Keratinocyte (primary cell): ENCODE data around the gene EPHA2. TPM values are rescaled to one million over a fixed set of nuclear protein-coding genes. Genes with fewer than 3 reads are reported as not detected.

Experiments used
- DNase-seq: peaks from one replicate; pipeline ENCODE4 v3.0.0-alpha.2; 2011; ENCODE audit warnings: low read depth, missing footprints, low spot score
- FAIRE-seq: peaks from 2 replicates; lab custom pipeline; 2011; peaks lifted over from hg19 to GRCh38; lab: Jason Lieb, UNC
- H2AFZ ChIP-seq: 2 replicates; pipeline ENCODE4 v1.6.0; 2012; ENCODE audit warnings: low read length, control low read depth, inconsistent platforms; ENCODE audit not compliant: control insufficient read depth
- H3K27ac ChIP-seq: 2 replicates; pipeline ENCODE4 v1.5.1; 2011; ENCODE audit warnings: low read length; ENCODE audit not compliant: control insufficient read depth, insufficient read depth
- H3K27me3 ChIP-seq: 3 replicates; pipeline ENCODE4 v1.6.0; 2011; ENCODE audit warnings: low read length; ENCODE audit not compliant: control insufficient read depth, insufficient read depth; ENCODE audit errors: extremely low read depth
- H3K36me3 ChIP-seq, 2 experiments: 2 replicates in 1 of 2; 3 replicates in 1 of 2; pipeline ENCODE4 v1.5.1; 2011; ENCODE audit warnings: low read length in 2 of 2, mild to moderate bottlenecking in 1 of 2; ENCODE audit not compliant: control insufficient read depth in 2 of 2, insufficient read depth in 2 of 2; ENCODE audit errors: extremely low read depth in 1 of 2
- H3K4me1 ChIP-seq: 3 replicates; pipeline ENCODE4 v1.5.1; 2011; ENCODE audit warnings: low read length; ENCODE audit not compliant: control insufficient read depth, insufficient read depth; ENCODE audit errors: extremely low read depth
- H3K4me2 ChIP-seq: 3 replicates; pipeline ENCODE4 v1.6.0; 2011; ENCODE audit warnings: low read depth, low read length; ENCODE audit not compliant: control insufficient read depth, insufficient read depth; ENCODE audit errors: extremely low read depth
- H3K4me3 ChIP-seq, 3 experiments: fragments of 200-600 bp in 1 of 3; sonication (generic) in 1 of 3; 2 replicates in 2 of 3; 3 replicates in 1 of 3; pipeline ENCODE4 v1.5.1; 2011 to 2016; ENCODE audit warnings: low read length in 3 of 3, mild to moderate bottlenecking in 3 of 3, control low read depth in 2 of 3, inconsistent platforms in 1 of 3, low read depth in 1 of 3, mixed read lengths in 1 of 3, mixed run types in 1 of 3, moderate library complexity in 1 of 3; ENCODE audit not compliant: control insufficient read depth in 2 of 3, insufficient read depth in 2 of 3; ENCODE audit errors: extremely low read depth in 1 of 3
- H3K79me2 ChIP-seq: 2 replicates; pipeline ENCODE4 v1.6.0; 2012; ENCODE audit warnings: low read length; ENCODE audit not compliant: control insufficient read depth, insufficient read depth
- H3K9ac ChIP-seq: 3 replicates; pipeline ENCODE4 v1.6.0; 2011; ENCODE audit warnings: low read length; ENCODE audit not compliant: control insufficient read depth, insufficient read depth; ENCODE audit errors: extremely low read depth
- H3K9me1 ChIP-seq: 3 replicates; pipeline ENCODE4 v1.6.0; 2011; ENCODE audit warnings: low read length; ENCODE audit not compliant: control insufficient read depth, insufficient read depth; ENCODE audit errors: extremely low read depth
- H3K9me3 ChIP-seq: 2 replicates; pipeline ENCODE4 v1.5.1; 2012; ENCODE audit warnings: low read depth, low read length; ENCODE audit not compliant: control insufficient read depth
- H4K20me1 ChIP-seq: 3 replicates; pipeline ENCODE4 v1.6.0; 2011; ENCODE audit warnings: low read length; ENCODE audit not compliant: control insufficient read depth, insufficient read depth; ENCODE audit errors: extremely low read depth
- EZH2 ChIP-seq: IDR thresholded peaks from one replicate; pipeline ENCODE4 v1.6.1; 2012; ENCODE audit warnings: inconsistent platforms, mild to moderate bottlenecking, low read length, moderate library complexity
- dilution Hi-C: fragments of 300-500 bp; cut with MboI; formaldehyde crosslinking; loops from one replicate; pipeline ENCODE4 v1.7.0; 2020; ENCODE audit warnings: low sequenced_read_pairs; ENCODE audit not compliant: extremely low pct_ligation_motif_present
- polyA plus RNA-seq, 5 experiments: library from polyadenylated mRNA; depleted of rRNA in 3 of 5; stranded (reverse) in 3 of 5; stranded (forward) in 1 of 5; unstranded in 1 of 5; fragments of >200 nt; gene quantifications; 1 replicate in 1 of 5; 2 replicates in 3 of 5; 3 replicates in 1 of 5; pipeline versions ENCODE4 v1.2.1 to v1.2.3, GENCODE V29; 2011 to 2012; ENCODE audit warnings: missing spikeins in 2 of 5, low read depth in 1 of 5, low replicate concordance in 1 of 5
- TF ChIP-seq, protein P1 (sequence below), 3 experiments: IDR thresholded peaks in 1 of 3; conservative IDR thresholded peaks in 1 of 3; optimal IDR thresholded peaks in 1 of 3; 2 replicates in 2 of 3; 3 replicates in 1 of 3; pipeline versions ENCODE3 to v1.5.1; 2011; ENCODE audit warnings: low read length in 3 of 3, mild to moderate bottlenecking in 3 of 3, moderate library complexity in 2 of 3, control low read depth in 1 of 3, inconsistent platforms in 1 of 3; ENCODE audit not compliant: insufficient read depth in 2 of 3; ENCODE audit errors: extremely low read depth in 1 of 3

The EPHA2 gene
- polyA plus RNA-seq, 1 donor (not counting 4 experiments of a cell fraction or from before 2014, with no cell fraction given) = 55.6 TPM

DNA sequence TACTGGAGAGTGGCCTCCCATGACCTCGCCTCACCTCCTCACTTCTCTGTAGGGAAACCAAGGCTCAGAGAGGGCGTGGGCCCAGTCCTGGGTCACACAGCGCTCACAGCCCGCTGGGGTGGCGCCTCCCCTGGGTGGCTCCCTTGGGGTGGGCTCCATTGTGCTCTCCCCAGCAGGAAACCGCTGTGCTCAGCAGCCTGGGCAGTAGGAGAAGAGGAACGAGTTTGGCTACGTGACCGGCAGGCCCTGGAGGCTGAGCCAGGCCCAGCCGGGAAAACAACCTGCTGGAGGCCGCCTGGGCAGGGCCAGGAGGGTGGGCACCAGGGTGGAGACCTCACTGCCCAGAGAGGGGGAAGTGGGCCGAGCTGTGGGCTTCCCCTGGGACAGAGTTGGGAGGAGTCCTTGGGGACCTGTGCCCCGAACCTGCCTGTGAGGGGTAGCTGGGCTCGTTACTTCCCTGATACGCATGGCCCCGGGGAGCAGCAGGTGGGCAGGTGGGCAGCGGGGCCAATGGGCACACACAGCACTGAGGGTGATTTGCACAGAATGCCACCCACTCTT, 67.4 kb downstream of the EPHA2 start:
- TF ChIP-seq EZH2 = no peak
- TF ChIP-seq, protein P1, sequence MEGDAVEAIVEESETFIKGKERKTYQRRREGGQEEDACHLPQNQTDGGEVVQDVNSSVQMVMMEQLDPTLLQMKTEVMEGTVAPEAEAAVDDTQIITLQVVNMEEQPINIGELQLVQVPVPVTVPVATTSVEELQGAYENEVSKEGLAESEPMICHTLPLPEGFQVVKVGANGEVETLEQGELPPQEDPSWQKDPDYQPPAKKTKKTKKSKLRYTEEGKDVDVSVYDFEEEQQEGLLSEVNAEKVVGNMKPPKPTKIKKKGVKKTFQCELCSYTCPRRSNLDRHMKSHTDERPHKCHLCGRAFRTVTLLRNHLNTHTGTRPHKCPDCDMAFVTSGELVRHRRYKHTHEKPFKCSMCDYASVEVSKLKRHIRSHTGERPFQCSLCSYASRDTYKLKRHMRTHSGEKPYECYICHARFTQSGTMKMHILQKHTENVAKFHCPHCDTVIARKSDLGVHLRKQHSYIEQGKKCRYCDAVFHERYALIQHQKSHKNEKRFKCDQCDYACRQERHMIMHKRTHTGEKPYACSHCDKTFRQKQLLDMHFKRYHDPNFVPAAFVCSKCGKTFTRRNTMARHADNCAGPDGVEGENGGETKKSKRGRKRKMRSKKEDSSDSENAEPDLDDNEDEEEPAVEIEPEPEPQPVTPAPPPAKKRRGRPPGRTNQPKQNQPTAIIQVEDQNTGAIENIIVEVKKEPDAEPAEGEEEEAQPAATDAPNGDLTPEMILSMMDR (optimal IDR thresholded peaks at IDR 0.05 in 1 of 3, IDR thresholded peaks at IDR 0.05 in 1 of 3, conservative IDR thresholded peaks at IDR 0.05 in 1 of 3; ENCODE audit: extremely low read depth in 1 of 3, insufficient read depth in 2 of 3, low read length in 3 of 3) = no peak
- H3K27me3 ChIP-seq = peaks cover 17% of the 10 kb centered on the region
- no peaks in the 10 kb centered on the region for H3K9me1 ChIP-seq
- no peaks in the 10 kb centered on the region for H3K79me2 ChIP-seq
- H3K36me3 ChIP-seq = no peaks in the 10 kb centered on the region
- FAIRE-seq = no peak
- H3K27ac ChIP-seq = no peak overlapping the region
- no peak overlapping the region for H3K9ac ChIP-seq
- no peaks in the 10 kb centered on the region for H3K9me3 ChIP-seq
- no peaks in the 10 kb centered on the region for H3K4me1 ChIP-seq
- dilution Hi-C loops = no loop called here
- H3K4me2 ChIP-seq = no peak overlapping the region
- H2AFZ ChIP-seq = no peak overlapping the region
- no peak for DNase-seq
- H3K4me3 ChIP-seq = no peak overlapping the region
- no peaks in the 10 kb centered on the region for H4K20me1 ChIP-seq

DNA sequence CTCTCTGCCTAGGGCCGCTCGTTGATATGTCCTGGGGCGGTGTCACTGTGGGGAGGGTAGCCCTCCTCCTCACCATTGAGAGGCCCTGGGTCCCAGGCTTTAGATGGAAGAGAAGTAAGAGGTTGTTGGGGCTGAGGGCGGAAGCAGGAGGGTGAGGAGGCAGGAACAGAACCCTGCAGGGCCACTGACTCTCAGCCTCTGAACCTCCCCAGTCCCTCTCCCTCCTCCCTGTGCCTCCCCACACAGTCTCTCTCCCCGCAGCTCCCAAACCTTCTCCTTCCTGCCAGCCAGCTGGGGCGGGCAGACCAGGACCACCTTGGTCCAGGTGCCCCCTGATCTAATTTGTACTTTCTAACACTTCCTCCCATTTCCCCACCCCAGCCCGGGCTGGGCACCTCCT, 68.1 kb downstream of the EPHA2 start:
- H3K27me3 ChIP-seq = peaks cover 17% of the 10 kb centered on the region
- H3K4me2 ChIP-seq = no peak overlapping the region
- peaks cover under 1% of the 10 kb centered on the region for H3K4me1 ChIP-seq
- no peaks in the 10 kb centered on the region for H3K79me2 ChIP-seq
- H3K9ac ChIP-seq = no peak overlapping the region
- FAIRE-seq = no peak
- no peak overlapping the region for H3K4me3 ChIP-seq
- TF ChIP-seq EZH2 = no peak
- TF ChIP-seq, protein P1 (optimal IDR thresholded peaks at IDR 0.05 in 1 of 3, IDR thresholded peaks at IDR 0.05 in 1 of 3, conservative IDR thresholded peaks at IDR 0.05 in 1 of 3; ENCODE audit: extremely low read depth in 1 of 3, insufficient read depth in 2 of 3, low read length in 3 of 3) = no peak
- H2AFZ ChIP-seq = no peak overlapping the region
- H3K36me3 ChIP-seq = no peaks in the 10 kb centered on the region
- H4K20me1 ChIP-seq = no peaks in the 10 kb centered on the region
- no peak overlapping the region for H3K27ac ChIP-seq
- dilution Hi-C loops = no loop called here
- DNase-seq = no peak
- no peaks in the 10 kb centered on the region for H3K9me3 ChIP-seq
- no peaks in the 10 kb centered on the region for H3K9me1 ChIP-seq
